Stimulated activated CD8-positive, alpha-beta memory T cell treated with anti-CD3 and anti-CD28 coated beads, Interleukin-15, amount 100 ng/mL, for 48 hours (primary cell): Measurements from ENCODE around the gene OSGIN1.
A peak's percentile ranks its signal among the peaks of the same experiment; 100 is the strongest.

Experiments used
- DNase-seq, 2 donors: peaks; one replicate each; pipeline ENCODE4 v3.0.0-alpha.2; 2020; ENCODE audit warnings: low read depth in 2 of 2

The OSGIN1 gene

GRCh38 chr16:84001726-84002125, 48.7 kb downstream of the OSGIN1 start:
- no peak for DNase-seq

GRCh38 chr16:84003038-84003437, 50.0 kb downstream of the OSGIN1 start:
- DNase-seq: no peak

- no peak for DNase-seq
These were observed 51.4 kb downstream of the OSGIN1 start for GRCh38 chr16:84004442-84004841.

- no peak for DNase-seq
These were observed 52.4 kb downstream of the OSGIN1 start for GRCh38 chr16:84005391-84005790.

GRCh38 chr16:84007520-84007919, 54.5 kb downstream of the OSGIN1 start:
- DNase-seq: no peak

GRCh38 chr16:84007965-84008364, 54.9 kb downstream of the OSGIN1 start:
- DNase-seq: no peak

- no peak for DNase-seq
These were observed 56.2 kb downstream of the OSGIN1 start for GRCh38 chr16:84009282-84009681.

GRCh38 chr16:84013787-84014569, 60.9 kb downstream of the OSGIN1 start:
- DNase-seq: peak; percentile 55 to 73

- DNase-seq: no peak
These were observed 61.7 kb downstream of the OSGIN1 start for GRCh38 chr16:84014570-84015327.

- DNase-seq: no peak
These were observed 62.4 kb downstream of the OSGIN1 start for GRCh38 chr16:84015399-84015798.
